Keratinocyte (primary cell): ENCODE measurements around the gene USF3. TPM values are rescaled to one million over a fixed set of nuclear protein-coding genes. Genes with fewer than 3 reads are reported as not detected.

Experiments used
- DNase-seq: peaks from one replicate; pipeline ENCODE4 v3.0.0-alpha.2; 2011; ENCODE audit warnings: low read depth, missing footprints, low spot score
- FAIRE-seq: peaks from 2 replicates; lab custom pipeline; 2011; peaks lifted over from hg19 to GRCh38; lab: Jason Lieb, UNC
- H2AFZ ChIP-seq: 2 replicates; pipeline ENCODE4 v1.6.0; 2012; ENCODE audit warnings: low read length, control low read depth, inconsistent platforms; ENCODE audit not compliant: control insufficient read depth
- H3K27ac ChIP-seq: 2 replicates; pipeline ENCODE4 v1.5.1; 2011; ENCODE audit warnings: low read length; ENCODE audit not compliant: control insufficient read depth, insufficient read depth
- H3K27me3 ChIP-seq: 3 replicates; pipeline ENCODE4 v1.6.0; 2011; ENCODE audit warnings: low read length; ENCODE audit not compliant: control insufficient read depth, insufficient read depth; ENCODE audit errors: extremely low read depth
- H3K36me3 ChIP-seq, 2 experiments: 2 replicates in 1 of 2; 3 replicates in 1 of 2; pipeline ENCODE4 v1.5.1; 2011; ENCODE audit warnings: low read length in 2 of 2, mild to moderate bottlenecking in 1 of 2; ENCODE audit not compliant: control insufficient read depth in 2 of 2, insufficient read depth in 2 of 2; ENCODE audit errors: extremely low read depth in 1 of 2
- H3K4me1 ChIP-seq: 3 replicates; pipeline ENCODE4 v1.5.1; 2011; ENCODE audit warnings: low read length; ENCODE audit not compliant: control insufficient read depth, insufficient read depth; ENCODE audit errors: extremely low read depth
- H3K4me2 ChIP-seq: 3 replicates; pipeline ENCODE4 v1.6.0; 2011; ENCODE audit warnings: low read depth, low read length; ENCODE audit not compliant: control insufficient read depth, insufficient read depth; ENCODE audit errors: extremely low read depth
- H3K4me3 ChIP-seq, 3 experiments: fragments of 200-600 bp in 1 of 3; sonication (generic) in 1 of 3; 2 replicates in 2 of 3; 3 replicates in 1 of 3; pipeline ENCODE4 v1.5.1; 2011 to 2016; ENCODE audit warnings: low read length in 3 of 3, mild to moderate bottlenecking in 3 of 3, control low read depth in 2 of 3, inconsistent platforms in 1 of 3, low read depth in 1 of 3, mixed read lengths in 1 of 3, mixed run types in 1 of 3, moderate library complexity in 1 of 3; ENCODE audit not compliant: control insufficient read depth in 2 of 3, insufficient read depth in 2 of 3; ENCODE audit errors: extremely low read depth in 1 of 3
- H3K79me2 ChIP-seq: 2 replicates; pipeline ENCODE4 v1.6.0; 2012; ENCODE audit warnings: low read length; ENCODE audit not compliant: control insufficient read depth, insufficient read depth
- H3K9ac ChIP-seq: 3 replicates; pipeline ENCODE4 v1.6.0; 2011; ENCODE audit warnings: low read length; ENCODE audit not compliant: control insufficient read depth, insufficient read depth; ENCODE audit errors: extremely low read depth
- H3K9me1 ChIP-seq: 3 replicates; pipeline ENCODE4 v1.6.0; 2011; ENCODE audit warnings: low read length; ENCODE audit not compliant: control insufficient read depth, insufficient read depth; ENCODE audit errors: extremely low read depth
- H3K9me3 ChIP-seq: 2 replicates; pipeline ENCODE4 v1.5.1; 2012; ENCODE audit warnings: low read depth, low read length; ENCODE audit not compliant: control insufficient read depth
- H4K20me1 ChIP-seq: 3 replicates; pipeline ENCODE4 v1.6.0; 2011; ENCODE audit warnings: low read length; ENCODE audit not compliant: control insufficient read depth, insufficient read depth; ENCODE audit errors: extremely low read depth
- CTCF ChIP-seq, 3 experiments: IDR thresholded peaks in 1 of 3; conservative IDR thresholded peaks in 1 of 3; optimal IDR thresholded peaks in 1 of 3; 2 replicates in 2 of 3; 3 replicates in 1 of 3; pipeline versions ENCODE3 to v1.5.1; 2011; ENCODE audit warnings: low read length in 3 of 3, mild to moderate bottlenecking in 3 of 3, moderate library complexity in 2 of 3, control low read depth in 1 of 3, inconsistent platforms in 1 of 3; ENCODE audit not compliant: insufficient read depth in 2 of 3; ENCODE audit errors: extremely low read depth in 1 of 3
- EZH2 ChIP-seq: IDR thresholded peaks from one replicate; pipeline ENCODE4 v1.6.1; 2012; ENCODE audit warnings: inconsistent platforms, mild to moderate bottlenecking, low read length, moderate library complexity
- dilution Hi-C: fragments of 300-500 bp; cut with MboI; formaldehyde crosslinking; loops from one replicate; pipeline ENCODE4 v1.7.0; 2020; ENCODE audit warnings: low sequenced_read_pairs; ENCODE audit not compliant: extremely low pct_ligation_motif_present
- polyA plus RNA-seq, 5 experiments: library from polyadenylated mRNA; depleted of rRNA in 3 of 5; stranded (reverse) in 3 of 5; stranded (forward) in 1 of 5; unstranded in 1 of 5; fragments of >200 nt; gene quantifications; 1 replicate in 1 of 5; 2 replicates in 3 of 5; 3 replicates in 1 of 5; pipeline versions ENCODE4 v1.2.1 to v1.2.3, GENCODE V29; 2011 to 2012; ENCODE audit warnings: missing spikeins in 2 of 5, low read depth in 1 of 5, low replicate concordance in 1 of 5

The USF3 gene
- polyA plus RNA-seq, 1 donor (not counting 4 experiments of a cell fraction or from before 2014, with no cell fraction given): 8.8 TPM

- H3K4me2 ChIP-seq: no peak overlapping the region
- H3K27me3 ChIP-seq: no peaks in the 10 kb centered on the region
- H3K4me3 ChIP-seq: no peak overlapping the region
- no peak overlapping the region for H3K27ac ChIP-seq
- no peak overlapping the region for H3K9ac ChIP-seq
- no peak overlapping the region for H2AFZ ChIP-seq
- no peaks in the 10 kb centered on the region for H3K9me1 ChIP-seq
- no peaks in the 10 kb centered on the region for H3K9me3 ChIP-seq
- peaks cover 6% of the 10 kb centered on the region in 2 experiments for H3K36me3 ChIP-seq
- TF ChIP-seq CTCF (optimal IDR thresholded peaks at IDR 0.05 in 1 of 3, IDR thresholded peaks at IDR 0.05 in 1 of 3, conservative IDR thresholded peaks at IDR 0.05 in 1 of 3; ENCODE audit: extremely low read depth in 1 of 3, insufficient read depth in 2 of 3, low read length in 3 of 3): no peak
- TF ChIP-seq EZH2: no peak
- no peaks in the 10 kb centered on the region for H3K79me2 ChIP-seq
- no peaks in the 10 kb centered on the region for H3K4me1 ChIP-seq
- DNase-seq (no peak), FAIRE-seq (no peak)
- no peaks in the 10 kb centered on the region for H4K20me1 ChIP-seq
- dilution Hi-C loops: no loop called here
These were observed 35.5 kb downstream of the USF3 start for GRCh38 chr3:113660896-113661295.

- H4K20me1 ChIP-seq: no peaks in the 10 kb centered on the region
- no peak overlapping the region for H3K4me3 ChIP-seq
- dilution Hi-C loops: no loop called here
- peaks cover 6 to 8% of the 10 kb centered on the region in 2 experiments for H3K36me3 ChIP-seq
- no peaks in the 10 kb centered on the region for H3K9me1 ChIP-seq
- no peak for FAIRE-seq
- H3K9me3 ChIP-seq: no peaks in the 10 kb centered on the region
- H3K9ac ChIP-seq: no peak overlapping the region
- H3K27me3 ChIP-seq: no peaks in the 10 kb centered on the region
- TF ChIP-seq EZH2 (no peak), CTCF (optimal IDR thresholded peaks at IDR 0.05 in 1 of 3, IDR thresholded peaks at IDR 0.05 in 1 of 3, conservative IDR thresholded peaks at IDR 0.05 in 1 of 3; ENCODE audit: extremely low read depth in 1 of 3, insufficient read depth in 2 of 3, low read length in 3 of 3) (no peak)
- no peaks in the 10 kb centered on the region for H3K4me1 ChIP-seq
- H3K27ac ChIP-seq: no peak overlapping the region
- H3K4me2 ChIP-seq: no peak overlapping the region
- H2AFZ ChIP-seq: no peak overlapping the region
- no peaks in the 10 kb centered on the region for H3K79me2 ChIP-seq
- no peak for DNase-seq
These were observed 36.0 kb downstream of the USF3 start for GRCh38 chr3:113660458-113660857.
